NCI-H345 treated with DMSO at 0.1 percent for 48 hours (cell line): ENCODE data around the gene SYTL3.
"Not testable (repeated sequence)": the region's sequence is repeated elsewhere in the genome, so short reads cannot be mapped to it uniquely, and the experiment has no call there.

ENCODE experiments used
- DNase-seq: peaks from one replicate; lab custom pipeline; 2025; ENCODE audit not compliant: unreplicated experiment; lab: John Stamatoyannopoulos, UW

Gene SYTL3

DNA sequence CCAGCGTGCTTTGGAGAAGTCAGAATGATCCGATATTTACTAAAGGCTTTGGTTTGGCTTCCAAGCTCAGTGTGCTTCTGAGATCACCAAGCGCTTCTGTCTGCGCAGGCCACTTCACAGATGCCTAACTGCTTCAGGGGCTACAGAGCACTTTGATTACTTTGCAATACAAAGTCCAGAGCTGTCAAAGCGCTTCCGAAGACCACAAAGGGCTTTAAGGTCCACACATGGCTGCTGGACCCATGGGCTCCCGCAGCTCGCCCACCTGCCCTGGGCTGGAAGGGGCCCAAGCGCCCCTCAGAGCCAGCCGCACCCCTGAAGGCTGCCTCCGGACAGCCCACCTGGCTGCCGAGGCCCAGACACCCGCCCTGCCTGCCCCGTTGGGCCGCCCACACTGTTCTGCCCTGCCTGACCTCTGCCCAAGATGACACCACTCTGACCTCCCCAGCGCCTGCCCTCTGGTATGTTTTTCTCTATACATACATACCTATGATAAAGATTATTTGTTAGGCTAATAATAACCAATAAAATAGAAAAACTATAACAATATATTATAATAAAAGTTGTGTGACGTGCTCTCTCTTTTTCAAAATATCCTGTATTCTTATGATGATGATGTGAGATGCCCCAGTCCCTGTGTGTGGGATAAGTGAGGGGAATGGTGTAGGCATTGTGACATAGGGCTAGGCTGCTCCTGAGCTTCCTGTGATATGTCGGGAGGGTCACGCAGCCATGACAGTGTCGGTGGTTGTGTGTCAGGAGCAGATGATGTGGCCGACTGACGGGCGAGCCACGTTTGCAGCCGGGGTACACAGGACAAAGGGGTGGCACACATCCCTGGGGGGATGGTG, 27.9 kb upstream of the SYTL3 start:
- DNase-seq: no peak

DNA sequence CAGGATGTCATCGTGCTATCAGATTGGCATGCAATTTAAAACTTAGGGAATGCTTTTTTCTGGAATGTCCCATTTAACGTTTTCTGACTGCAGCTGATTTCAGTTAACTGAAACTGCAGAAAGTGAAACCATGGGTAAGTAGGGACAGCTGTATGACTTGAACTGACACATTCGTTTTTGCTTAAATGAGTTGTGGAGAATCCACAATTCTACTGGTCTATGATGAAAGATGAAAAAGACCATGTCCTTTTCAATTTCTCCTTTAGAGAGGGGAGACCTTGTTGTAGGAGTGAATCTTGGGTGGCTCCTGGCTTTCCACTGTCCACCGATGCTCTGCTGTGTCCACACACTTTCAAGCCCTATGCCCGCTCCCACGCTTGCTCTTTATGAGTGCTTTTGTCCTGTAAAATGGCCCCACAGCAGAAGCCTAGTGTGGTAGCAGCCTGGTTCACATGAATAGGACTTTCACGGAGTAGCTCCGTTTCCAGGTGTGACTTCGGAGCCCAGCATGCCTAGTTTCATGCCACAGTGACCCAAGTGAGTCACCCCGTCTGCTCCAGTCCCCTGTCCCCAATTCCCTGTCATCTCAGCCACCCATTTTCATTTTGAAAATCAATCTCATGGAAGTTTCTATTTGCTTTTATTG, 27.2 kb upstream of the SYTL3 start:
- no peak for DNase-seq

DNA sequence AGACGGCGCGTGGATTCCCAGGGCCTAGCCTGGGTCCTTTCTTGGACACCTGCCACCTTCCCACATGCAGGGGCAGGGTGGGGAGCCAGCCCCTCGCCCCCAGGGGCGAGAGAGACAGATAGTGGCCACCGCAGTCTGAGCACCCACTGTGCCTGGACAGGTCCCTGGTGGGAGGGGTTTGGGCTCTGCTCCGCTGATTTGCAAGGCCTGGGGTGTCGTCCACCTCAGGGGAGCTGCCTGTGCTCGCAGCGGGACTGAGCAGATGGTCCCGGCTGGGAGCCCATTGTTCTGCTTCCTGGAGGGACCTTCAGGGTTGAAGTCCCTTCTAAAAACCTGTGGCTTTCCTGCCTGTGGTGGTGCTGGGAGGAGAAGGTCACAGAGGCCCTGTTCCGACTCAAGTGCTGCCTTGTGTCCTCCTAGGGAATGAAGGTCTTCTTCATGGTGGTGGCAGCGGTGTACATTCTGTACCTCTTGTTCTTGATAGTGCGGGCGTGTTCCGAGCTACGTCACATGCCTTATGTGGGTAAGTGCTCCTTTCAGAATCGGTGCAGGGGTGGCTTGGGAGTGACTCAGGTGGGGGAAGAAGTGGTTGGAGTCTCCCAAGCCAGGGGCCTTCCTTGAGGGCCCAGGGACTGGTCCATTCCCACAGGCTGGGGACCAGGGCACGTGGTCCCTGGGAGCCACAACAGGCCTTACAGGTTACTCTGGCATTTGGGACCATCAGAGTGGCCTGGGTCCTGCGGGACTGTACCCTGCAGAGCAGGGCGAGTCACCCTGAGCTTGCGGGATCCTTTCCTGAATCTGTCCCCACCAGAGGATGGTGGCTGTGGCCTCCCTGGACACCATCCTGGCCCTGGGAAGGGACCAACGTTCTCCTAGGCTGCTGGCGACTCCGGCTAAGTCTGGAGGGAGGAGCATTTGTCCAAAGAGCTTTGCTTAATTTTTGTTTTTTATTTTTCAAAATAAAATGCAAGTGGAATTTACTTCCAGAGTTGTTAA, 24.9 kb upstream of the SYTL3 start:
- peak; percentile 19 for DNase-seq

GRCh38 chr6:158625881-158626305, 24.0 kb upstream of the SYTL3 start:
- no peak for DNase-seq

GRCh38 chr6:158626360-158627167, 23.3 kb upstream of the SYTL3 start:
- DNase-seq: no peak

DNA sequence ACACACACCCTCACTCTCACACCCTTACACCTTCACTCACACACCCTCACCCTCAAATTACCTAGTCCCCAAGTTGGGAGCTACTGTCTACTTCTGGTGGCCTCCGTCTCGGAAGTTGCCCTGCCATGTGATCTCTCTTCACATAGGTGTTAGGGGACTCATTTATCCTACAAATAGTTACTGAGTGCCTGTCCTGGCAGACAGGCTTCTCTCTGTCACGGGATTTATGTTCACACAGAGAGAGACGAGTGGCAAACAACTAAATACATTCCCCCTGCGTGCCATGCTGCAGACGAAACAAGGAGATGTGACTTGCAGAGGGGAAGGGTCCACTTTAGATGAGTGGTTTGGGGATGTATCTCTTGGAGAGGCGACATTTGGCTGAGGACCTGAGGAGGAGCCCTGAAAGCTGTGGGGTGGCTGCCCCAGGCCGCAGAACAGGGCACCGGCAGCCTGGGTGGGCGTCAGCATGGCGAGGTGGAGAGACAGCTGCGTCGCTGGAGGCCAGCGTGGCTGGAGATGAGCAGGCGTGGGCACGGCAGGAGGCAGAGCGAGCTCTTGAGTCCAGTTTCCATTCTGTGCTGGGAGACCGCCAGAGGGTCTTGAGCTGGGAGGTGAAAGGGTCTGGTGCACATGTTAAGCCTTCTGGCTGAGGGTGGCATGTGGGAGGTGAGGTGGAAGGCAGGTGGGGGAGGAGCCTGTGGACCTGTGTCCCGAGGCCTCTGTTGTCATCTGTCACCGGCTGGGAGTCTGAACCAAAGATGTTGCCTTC, 22.5 kb upstream of the SYTL3 start:
- no peak for DNase-seq

- no peak for DNase-seq
These were observed 22.0 kb upstream of the SYTL3 start for GRCh38 chr6:158627940-158628211.

DNA sequence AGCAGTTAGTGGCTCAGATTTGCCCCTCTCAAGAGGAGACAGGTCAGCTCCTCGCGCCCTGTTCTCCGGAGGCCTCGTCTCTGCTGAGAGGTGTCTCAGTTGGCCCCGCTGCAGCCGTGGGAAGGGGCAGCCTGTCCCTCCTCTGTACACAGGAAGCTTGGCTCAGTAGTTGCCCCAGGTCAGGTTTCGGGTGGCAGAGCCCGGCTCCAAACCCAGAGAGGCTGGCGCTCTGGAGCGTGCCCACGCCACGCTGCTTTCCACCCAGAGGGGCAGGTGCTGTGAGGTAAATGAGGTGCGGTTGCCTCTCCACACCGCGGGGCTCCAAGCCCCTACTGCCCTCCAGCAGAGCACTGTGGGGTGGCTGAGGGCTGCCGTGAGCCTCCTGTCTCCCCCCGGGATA, 21.3 kb upstream of the SYTL3 start:
- DNase-seq: no peak

DNA sequence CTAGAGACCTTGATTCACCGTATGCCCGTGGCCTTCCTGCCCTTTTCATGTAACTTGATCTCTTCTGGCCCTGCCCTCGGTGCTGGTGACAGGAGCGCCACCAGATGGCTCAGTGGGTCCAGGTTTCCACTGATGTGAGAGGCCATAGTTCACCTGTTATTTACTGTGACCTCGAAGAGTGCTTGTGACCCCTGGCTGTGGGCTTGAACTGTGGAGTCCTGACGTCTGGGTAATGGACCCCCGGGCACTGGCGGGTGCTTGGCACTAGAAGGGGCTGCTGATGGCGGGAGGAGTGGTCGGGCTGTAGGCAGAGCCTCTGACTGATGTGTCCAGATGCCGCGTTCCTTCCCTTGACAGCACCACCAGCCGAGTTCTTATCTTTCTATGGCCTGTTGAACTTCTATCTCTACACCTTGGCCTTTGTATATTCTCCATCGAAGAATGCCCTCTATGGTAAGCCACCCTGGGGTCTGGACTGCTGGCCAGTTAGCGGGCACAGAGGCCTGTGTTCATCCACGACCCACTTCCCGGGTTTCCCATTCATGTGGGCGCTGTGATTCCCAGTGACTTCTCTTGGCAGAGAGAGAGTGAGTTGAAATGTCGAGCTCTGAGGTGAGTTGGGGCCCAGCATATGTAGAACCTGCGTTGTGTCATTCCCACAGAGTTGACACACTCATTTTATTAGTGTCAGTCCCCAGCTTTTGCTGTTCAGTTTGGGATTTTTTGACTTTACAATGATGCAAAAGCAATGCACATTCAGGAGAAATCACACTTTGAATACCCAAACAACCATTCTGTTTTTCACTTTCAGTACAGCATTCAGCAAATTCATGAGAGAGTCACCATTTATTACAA, 20.3 kb upstream of the SYTL3 start:
- no peak for DNase-seq

GRCh38 chr6:158630938-158631616, 18.8 kb upstream of the SYTL3 start:
- no peak for DNase-seq

DNA sequence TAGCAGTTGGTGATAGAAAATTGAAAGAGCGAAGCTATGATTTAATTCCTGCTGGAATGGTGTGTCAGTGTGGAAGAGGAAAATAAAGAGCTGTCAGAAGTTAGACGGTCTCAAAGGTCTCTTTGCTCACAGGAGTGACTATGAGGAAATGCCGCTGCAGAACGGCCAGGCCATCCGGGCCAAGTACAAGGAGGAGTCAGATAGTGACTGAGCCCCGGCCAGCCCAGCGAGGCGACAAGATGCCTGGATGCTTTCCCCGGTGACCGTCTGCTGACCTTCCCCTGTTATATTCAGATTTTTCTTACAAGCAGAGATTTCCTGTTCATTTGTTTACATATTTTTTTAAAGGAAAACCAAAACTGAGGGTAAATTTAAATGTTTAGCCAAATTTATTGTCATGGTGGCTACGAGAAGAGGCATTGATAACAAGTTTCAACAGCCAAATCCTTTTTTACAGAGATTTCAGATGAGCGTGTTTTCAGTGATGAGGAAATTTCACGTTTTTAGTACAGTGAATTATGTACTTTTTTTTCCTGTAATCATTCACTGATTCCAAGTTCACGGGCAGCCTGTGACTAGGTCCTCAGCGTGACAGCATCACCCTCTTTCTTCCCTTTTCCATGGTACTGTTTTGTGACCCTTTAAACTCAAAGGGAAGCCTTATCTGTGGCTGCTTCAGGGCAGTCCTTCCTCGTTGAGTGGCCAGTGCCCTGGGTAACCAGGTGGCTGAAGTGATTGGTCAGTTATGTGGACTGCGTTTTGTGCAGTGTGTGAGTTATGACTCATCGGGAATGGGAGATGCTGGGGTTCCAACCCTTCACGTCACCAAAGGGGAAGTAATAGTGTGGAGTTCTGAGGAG, 17.9 kb upstream of the SYTL3 start:
- no peak for DNase-seq

DNA sequence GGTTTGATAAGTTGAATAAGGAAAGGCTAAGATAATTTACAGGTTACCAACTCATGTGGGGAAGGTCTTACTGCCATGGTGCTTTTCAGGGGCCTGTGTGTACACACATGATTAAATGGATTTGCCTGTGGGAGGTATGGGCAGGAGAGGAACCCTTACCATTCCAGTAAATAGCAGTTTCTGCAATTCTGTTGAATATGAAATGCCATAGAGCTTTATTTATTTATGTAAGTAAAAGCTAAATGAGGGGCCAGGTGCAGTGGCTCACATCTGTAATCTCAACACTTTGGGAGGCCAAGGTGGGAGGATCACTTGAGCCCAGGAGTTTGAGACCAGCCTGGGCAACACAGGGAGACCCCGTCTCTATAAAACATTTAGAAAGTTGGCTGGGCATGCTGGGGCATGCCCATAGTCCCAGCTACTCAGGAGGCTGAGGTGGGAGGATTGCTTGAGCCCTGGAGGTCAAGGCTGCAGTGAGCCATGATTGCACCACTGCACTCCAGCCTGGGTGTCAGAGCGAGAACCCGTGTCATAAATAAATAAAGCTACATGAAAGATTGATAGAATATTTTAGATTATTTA, 17.2 kb upstream of the SYTL3 start:
- DNase-seq: not testable (repeated sequence)

DNA sequence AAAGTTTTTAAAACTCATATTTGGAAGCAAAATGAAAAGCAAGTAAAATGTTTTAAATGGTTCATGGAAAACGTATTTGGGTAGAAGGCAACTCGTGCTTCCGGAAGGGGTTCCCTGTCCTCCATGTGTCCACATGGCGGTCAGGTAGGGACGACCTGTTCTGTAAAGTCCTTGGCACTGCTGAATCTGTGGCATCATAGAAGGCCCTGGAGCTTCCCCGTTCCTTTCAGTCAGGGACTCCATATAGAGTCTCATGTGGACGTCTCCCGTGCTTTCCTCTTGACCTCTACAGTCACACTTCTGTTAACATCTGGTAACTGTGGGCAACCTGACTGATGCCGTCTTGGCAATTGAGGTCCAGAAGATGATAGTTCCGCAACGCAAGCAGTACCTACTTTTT, 16.7 kb upstream of the SYTL3 start:
- no peak for DNase-seq

DNA sequence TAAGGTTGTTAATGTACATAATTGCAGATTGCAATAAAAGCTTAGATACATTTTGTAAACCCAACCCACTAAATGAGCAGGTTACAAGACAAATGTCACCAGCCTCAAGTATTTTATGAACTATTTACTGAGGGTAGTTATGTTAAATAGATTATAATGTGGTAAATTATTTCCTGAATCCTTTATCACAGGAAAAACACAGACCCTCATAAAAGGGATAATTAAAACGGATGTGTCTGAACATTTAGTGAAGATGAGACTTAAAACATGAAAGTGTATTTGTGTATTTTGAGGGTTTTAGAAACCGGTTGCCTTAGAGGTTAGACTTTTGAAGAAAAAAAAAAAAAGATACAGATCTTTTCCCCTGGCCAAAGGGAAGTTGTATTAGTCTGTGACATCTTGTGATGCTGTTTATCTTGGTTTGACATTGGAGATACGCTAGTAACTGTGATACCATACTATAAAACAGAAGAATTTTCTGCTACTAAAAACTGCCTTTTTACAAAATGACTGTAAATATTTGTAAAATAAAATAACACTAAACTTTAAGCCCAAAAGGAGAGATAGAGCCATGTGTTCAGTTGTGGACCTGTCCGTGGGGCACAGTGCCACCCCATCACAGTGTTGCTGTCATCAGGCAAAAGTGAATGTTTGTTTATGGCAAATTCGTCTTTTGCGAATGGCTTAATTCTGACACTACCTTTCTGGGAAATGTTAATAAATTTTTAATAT, 15.0 kb upstream of the SYTL3 start:
- no peak for DNase-seq

- DNase-seq: no peak
These were observed 14.3 kb upstream of the SYTL3 start for GRCh38 chr6:158635427-158636073.

- no peak for DNase-seq
These were observed 13.1 kb upstream of the SYTL3 start for GRCh38 chr6:158636778-158637177.
